Activated CD4-positive, alpha-beta T cell treated with anti-CD3 and anti-CD28 coated beads for 1 hour (primary cell): ENCODE measurements around the gene CYB5R2.

Source experiments
- DNase-seq: peaks from one replicate; pipeline ENCODE4 v3.0.0-alpha.2; 2020

Gene CYB5R2

DNA sequence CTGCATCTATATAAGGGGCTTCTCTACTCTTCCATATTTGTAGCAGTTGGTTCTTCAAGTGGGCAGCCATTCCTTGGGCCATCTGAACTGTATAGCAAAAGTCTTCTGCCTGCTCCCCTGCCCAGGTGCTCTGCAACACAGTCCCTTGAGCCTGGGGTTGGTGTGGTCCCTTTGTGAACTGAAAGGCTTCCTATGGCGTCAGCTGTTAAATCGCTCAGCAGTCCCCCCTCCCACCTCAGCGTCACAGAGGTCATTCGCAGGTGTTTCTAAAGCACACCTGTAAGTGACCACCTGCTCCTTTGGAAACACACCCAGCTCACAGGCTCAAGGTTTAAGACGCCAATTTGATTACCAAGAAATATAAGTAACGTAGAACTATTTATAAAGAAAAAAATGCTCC lies 37.0 kb downstream of the CYB5R2 start:
- DNase-seq, result no peak

GRCh38 chr11:7635708-7636107 lies 37.6 kb downstream of the CYB5R2 start:
- DNase-seq, result no peak

DNA sequence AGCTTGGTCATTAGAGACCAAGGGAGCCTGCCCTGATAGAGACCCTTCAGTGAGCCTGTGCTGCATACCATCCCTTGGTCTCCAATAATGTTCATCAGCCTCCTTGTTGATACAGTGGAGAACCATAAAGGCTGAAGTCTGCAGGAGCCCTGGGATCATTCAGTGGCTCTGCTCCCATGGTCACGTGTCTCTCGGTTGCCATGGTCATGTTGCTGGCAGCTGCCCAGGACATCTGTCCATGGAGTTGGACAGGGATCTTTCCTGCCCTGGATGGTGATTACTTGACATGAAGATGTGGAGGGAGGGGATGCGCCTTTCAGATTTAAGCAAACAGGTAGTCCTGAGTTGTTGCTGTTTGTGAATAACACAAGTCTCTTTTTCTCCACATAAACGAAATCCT lies 38.2 kb downstream of the CYB5R2 start:
- DNase-seq, result no peak

- DNase-seq, result no peak
Observed at GRCh38 chr11:7632211-7632610, 41.1 kb downstream of the CYB5R2 start.

DNA sequence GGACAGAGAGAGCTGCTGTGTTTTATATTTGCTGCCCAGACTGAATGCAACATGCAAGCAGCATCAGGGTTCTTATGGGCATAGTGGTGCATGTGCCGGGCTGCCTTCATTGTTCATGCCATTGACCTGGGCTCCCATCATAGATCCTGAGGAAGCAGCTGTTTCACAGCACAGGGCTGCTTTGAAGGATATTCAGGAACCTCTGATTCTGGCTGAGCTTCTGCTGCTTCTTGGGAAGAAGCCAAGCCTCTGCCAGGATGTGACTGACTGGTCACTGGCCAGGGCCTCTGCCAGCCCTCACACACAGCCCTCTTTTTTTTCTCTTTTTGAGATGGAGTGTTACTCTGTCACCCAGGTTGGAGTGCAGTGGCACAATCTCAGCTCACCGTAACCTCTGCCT lies 43.3 kb downstream of the CYB5R2 start:
- DNase-seq, result no peak

DNA sequence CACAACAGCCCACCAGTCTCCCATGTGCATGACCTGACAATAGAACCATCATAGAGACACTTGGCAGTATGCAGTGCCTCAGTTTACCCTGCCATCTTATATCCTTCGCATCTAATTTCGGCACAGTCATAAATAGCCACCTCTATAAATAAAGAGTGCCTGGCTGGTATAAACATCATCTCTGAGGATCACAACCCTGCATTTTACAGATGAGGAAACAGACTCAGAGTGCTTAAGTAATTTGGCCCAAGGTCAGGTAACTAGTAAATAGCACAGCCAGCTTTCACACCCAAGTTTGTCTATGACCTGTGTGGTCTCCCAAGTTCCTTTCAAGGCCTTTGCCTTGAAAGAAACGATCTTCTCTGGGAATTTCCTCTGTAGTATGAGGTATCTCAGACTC lies 44.6 kb downstream of the CYB5R2 start:
- no peak for DNase-seq

- DNase-seq, result no peak
Observed at GRCh38 chr11:7622721-7623120, 50.6 kb downstream of the CYB5R2 start.

GRCh38 chr11:7621554-7621953 lies 51.7 kb downstream of the CYB5R2 start:
- DNase-seq, result no peak

- no peak for DNase-seq
Observed at GRCh38 chr11:7621090-7621489, 52.2 kb downstream of the CYB5R2 start.

DNA sequence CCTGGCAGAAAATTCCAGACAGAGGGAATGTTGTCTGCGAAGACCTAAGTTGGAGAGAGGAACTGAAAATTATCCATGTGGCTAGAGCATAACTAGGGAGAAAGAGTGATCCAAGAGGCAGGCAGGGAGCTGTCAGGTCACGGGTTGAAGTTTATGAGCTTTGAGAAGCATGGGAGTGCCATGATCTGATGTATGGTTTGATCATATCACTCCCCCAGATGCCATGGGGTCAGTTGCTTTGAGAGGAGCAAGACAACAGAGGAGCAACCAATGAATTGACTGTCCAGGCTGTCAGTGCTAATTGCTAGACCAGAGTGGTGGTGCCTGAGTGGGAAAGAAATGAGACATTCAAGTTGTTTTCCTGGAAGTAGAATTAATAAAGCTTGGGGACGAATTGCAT lies 54.0 kb downstream of the CYB5R2 start:
- DNase-seq, result no peak

- no peak for DNase-seq
Observed at GRCh38 chr11:7617032-7617431, 56.3 kb downstream of the CYB5R2 start.
